NB4 (cell line): ENCODE results near the gene PEX5.
A peak's percentile ranks its signal among the peaks of the same experiment; 100 is the strongest.

Experiments used
- CTCF ChIP-seq: IDR thresholded peaks from one replicate; pipeline ENCODE4 v1.5.1; 2012; ENCODE audit warnings: low read depth, low read length
- MAX ChIP-seq: IDR thresholded peaks from 2 replicates; pipeline ENCODE4 v1.6.1; 2011; ENCODE audit warnings: low read depth, low read length
- POLR2A ChIP-seq: IDR thresholded peaks from 2 replicates; pipeline ENCODE4 v1.6.1; 2011; ENCODE audit warnings: mild to moderate bottlenecking; ENCODE audit not compliant: insufficient read length; ENCODE audit errors: extremely low read depth

GRCh38 chr12:7219599-7220243, 30.2 kb downstream of the PEX5 start:
- TF ChIP-seq POLR2A (no peak), CTCF (peak; percentile 72), MAX (no peak)
